ENCODE data around the gene TLCD3B.

TLCD3B gene

DNA sequence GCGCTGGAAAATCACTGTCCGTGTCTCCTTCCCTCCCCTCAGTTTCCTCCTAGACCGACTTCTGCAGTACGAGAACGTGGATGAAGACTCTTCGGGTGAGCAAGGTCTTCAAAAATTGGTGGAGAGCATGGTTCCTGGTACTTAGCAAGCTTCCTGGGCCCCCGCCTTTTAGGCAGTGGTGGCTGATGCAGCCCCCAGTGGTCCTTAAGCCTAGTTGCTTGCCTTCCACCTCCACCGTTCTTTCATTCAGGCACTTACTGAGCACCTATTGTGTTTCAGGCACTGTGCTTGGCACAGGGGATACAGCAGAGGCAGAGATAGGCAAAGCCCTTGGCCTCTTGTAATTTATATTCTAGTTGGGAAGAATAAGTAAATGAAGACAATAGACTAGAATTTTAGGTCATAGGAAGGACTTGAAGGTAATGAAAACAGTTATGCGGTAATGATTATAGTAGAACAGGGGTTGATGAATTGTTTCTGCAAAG is 34.3 kb downstream of the TLCD3B start:
- ATAC-seq (ENCODE audit: low read depth) (no peak), DNase-seq (ENCODE audit: low spot score) (no peak)
- Histone ChIP-seq H3K27me3 (ENCODE audit: insufficient read depth, poor library complexity, severe bottlenecking) (no peaks in the 10 kb centered on the region), H3K36me3 (ENCODE audit: low read depth) (peaks cover 23% of the 10 kb centered on the region), H3K9me3 (ENCODE audit: severe bottlenecking) (no peaks in the 10 kb centered on the region), H3K4me3 (ENCODE audit: severe bottlenecking) (peak overlapping the region; percentile 77), H3K4me1 (ENCODE audit: insufficient read depth, poor library complexity, severe bottlenecking) (peaks cover 5% of the 10 kb centered on the region), H3K27ac (ENCODE audit: poor library complexity, severe bottlenecking) (peak overlapping the region; percentile 89)
- TF ChIP-seq, protein P1, sequence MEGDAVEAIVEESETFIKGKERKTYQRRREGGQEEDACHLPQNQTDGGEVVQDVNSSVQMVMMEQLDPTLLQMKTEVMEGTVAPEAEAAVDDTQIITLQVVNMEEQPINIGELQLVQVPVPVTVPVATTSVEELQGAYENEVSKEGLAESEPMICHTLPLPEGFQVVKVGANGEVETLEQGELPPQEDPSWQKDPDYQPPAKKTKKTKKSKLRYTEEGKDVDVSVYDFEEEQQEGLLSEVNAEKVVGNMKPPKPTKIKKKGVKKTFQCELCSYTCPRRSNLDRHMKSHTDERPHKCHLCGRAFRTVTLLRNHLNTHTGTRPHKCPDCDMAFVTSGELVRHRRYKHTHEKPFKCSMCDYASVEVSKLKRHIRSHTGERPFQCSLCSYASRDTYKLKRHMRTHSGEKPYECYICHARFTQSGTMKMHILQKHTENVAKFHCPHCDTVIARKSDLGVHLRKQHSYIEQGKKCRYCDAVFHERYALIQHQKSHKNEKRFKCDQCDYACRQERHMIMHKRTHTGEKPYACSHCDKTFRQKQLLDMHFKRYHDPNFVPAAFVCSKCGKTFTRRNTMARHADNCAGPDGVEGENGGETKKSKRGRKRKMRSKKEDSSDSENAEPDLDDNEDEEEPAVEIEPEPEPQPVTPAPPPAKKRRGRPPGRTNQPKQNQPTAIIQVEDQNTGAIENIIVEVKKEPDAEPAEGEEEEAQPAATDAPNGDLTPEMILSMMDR (IDR thresholded peaks at IDR 0.05; ENCODE audit: poor library complexity, severe bottlenecking), result no peak

DNA sequence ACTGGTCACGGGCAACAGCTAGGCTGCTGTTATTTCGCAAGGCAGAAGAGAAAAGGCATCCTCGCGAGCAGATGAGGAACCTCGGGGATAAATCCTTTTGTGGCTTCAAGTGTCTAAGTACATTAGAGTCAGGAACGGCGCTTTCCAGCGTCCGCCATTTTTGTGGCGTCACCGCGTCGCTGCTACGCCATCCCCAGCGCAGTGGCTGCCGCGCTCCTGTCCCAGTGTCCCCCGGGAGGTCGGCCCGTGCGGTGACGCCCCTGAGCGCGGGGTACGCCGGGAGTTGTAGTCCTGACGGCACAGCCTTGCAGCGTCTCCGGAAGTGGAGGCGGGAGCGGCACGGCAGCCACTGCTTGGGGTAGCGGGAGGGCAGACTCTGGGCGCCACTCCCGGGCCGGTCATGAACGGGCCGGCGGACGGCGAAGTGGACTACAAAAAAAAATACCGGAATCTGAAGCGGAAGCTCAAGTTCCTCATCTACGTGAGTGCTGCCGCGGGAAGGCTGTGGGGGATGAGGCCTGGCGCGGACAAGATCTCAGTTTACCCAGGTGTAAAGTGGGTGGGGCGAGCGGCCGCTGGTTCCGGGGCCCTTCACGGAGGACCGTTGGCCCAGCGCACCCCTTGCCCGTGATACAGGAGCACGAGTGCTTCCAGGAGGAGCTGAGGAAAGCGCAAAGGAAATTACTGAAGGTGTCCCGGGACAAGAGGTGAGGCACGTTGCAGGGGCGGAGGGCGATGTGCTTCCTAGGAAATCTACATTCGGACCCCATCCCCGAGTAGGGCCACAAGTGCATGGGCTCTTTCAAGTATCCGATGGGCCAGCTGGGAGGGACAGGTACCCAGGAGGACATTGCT is 34.9 kb downstream of the TLCD3B start, which contains the start of gene INO80E:
Gene INO80E (plus strand): TSS at position 331 of the 855 bp plus-strand sequence. CDS start 70 bp downstream, at position 401.
- TF ChIP-seq, protein P1 (IDR thresholded peaks at IDR 0.05; ENCODE audit: poor library complexity, severe bottlenecking), result no peak
- Histone ChIP-seq H3K4me1 (ENCODE audit: insufficient read depth, poor library complexity, severe bottlenecking) (peaks cover 5% of the 10 kb centered on the region), H3K36me3 (ENCODE audit: low read depth) (peaks cover 23% of the 10 kb centered on the region), H3K27ac (ENCODE audit: poor library complexity, severe bottlenecking) (peak within 1 kb of the TSS; percentile 89), H3K9me3 (ENCODE audit: severe bottlenecking) (no peaks in the 10 kb centered on the region), H3K4me3 (ENCODE audit: severe bottlenecking) (peak within 1 kb of the TSS; percentile 77), H3K27me3 (ENCODE audit: insufficient read depth, poor library complexity, severe bottlenecking) (no peaks in the 10 kb centered on the region)
- ATAC-seq (ENCODE audit: low read depth) (peak; percentile 87), DNase-seq (ENCODE audit: low spot score) (peak; percentile 98)

DNA sequence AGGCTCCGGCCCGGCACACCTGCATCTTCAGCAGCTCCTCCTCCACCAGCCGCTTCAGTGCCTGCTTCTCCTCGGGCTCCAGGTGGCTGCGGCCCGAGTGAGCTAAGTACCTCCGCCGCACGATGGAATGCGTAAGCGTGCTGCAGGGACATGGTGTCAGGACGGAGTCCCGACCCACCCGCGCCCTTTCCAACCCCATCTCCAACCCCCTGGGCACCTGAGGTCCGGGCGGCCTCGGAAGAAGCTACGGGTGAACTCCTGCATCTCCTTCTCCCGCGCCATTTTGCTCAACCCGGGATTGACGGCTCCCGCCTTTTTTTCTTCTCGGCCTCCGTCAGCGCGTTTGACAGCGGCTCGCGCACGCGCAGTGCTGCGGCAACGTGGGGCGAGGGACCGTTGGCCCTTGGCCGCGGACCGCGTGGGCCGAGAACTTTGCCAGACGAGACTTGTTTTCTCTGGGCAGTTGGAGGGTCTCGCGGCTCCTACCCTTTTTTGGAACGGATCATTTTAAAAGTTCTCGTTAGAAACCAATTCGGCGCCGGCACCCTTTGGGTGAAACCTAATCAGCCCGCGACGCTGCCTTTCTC is 35.7 kb downstream of the TLCD3B start, which contains the start of gene HIRIP3:
Gene HIRIP3 (minus strand): TSS at position 294 of the 587 bp plus-strand sequence. CDS start 12 bp downstream, at position 282.
- peak within 1 kb of the TSS; percentile 89 for H3K27ac ChIP-seq (ENCODE audit: poor library complexity, severe bottlenecking)
- peak within 1 kb of the TSS; percentile 77 for H3K4me3 ChIP-seq (ENCODE audit: severe bottlenecking)
- H3K4me1 ChIP-seq (ENCODE audit: insufficient read depth, poor library complexity, severe bottlenecking), result peaks cover 5% of the 10 kb centered on the region
- TF ChIP-seq, protein P1 (IDR thresholded peaks at IDR 0.05; ENCODE audit: poor library complexity, severe bottlenecking), result no peak
- H3K9me3 ChIP-seq (ENCODE audit: severe bottlenecking), result no peaks in the 10 kb centered on the region
- DNase-seq (ENCODE audit: low spot score) (peak; percentile 86), ATAC-seq (ENCODE audit: low read depth) (peak; percentile 30)
- H3K36me3 ChIP-seq (ENCODE audit: low read depth), result peaks cover 19% of the 10 kb centered on the region
- H3K27me3 ChIP-seq (ENCODE audit: insufficient read depth, poor library complexity, severe bottlenecking), result no peaks in the 10 kb centered on the region

DNA sequence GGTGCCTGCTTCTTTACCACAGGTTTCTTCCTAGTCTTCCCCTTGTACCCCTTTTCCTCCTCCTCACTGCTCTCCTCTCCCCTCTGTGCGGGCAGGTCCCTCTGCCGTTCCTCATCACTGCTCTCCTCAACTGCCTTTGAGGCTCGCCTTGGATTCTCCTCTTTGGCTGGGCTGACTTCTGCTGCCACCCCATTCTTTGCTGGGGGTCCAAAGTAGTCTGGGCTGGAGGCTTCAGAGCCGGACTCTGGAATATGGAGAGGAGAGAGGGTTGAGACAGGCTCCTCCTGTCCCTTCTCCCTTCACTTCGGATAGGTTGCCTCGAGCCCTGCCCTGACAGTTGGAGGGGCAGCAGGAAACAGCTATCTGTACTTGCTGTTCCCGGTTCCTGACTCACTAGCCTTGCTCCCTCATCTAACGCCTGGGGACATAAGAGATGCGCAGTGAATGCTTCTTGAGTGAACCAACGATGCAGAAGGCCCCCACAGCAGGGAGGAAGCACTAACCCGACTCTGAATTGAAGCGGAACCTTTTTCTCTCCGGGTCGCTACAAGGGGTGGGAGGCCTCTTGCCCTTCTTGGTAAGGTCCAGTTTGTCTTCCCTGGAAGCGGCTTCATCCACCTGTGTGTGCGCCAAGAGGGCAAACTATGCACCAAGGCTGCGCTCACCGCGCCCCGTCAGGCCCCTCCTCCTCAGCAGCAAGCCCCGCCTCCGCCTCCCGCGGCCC is 36.3 kb downstream of the TLCD3B start:
- peak; percentile 75 for DNase-seq (ENCODE audit: low spot score)
- ATAC-seq (ENCODE audit: low read depth), result peak; percentile 68
- Histone ChIP-seq H3K4me1 (ENCODE audit: insufficient read depth, poor library complexity, severe bottlenecking) (peaks cover 5% of the 10 kb centered on the region), H3K27ac (ENCODE audit: poor library complexity, severe bottlenecking) (peak overlapping the region; percentile 89), H3K36me3 (ENCODE audit: low read depth) (peaks cover 24% of the 10 kb centered on the region), H3K27me3 (ENCODE audit: insufficient read depth, poor library complexity, severe bottlenecking) (no peaks in the 10 kb centered on the region), H3K9me3 (ENCODE audit: severe bottlenecking) (no peaks in the 10 kb centered on the region), H3K4me3 (ENCODE audit: severe bottlenecking) (peak overlapping the region; percentile 77)
- TF ChIP-seq, protein P1 (IDR thresholded peaks at IDR 0.05; ENCODE audit: poor library complexity, severe bottlenecking), result no peak
